Neural cell (in vitro differentiated cells): ENCODE results near the gene FAM78B. TPM values are rescaled to one million over a fixed set of nuclear protein-coding genes. Genes with fewer than 3 reads are reported as not detected.

Source experiments
- H2AFZ ChIP-seq: fragments of 200-600, 300-800 bp; sonication (generic), shearing (Covaris generic); 2 replicates; pipeline ENCODE4 v1.6.0; 2014; ENCODE audit warnings: low read depth, mild to moderate bottlenecking, antibody characterized with exemption, low read length, moderate library complexity
- H3F3A ChIP-seq: fragments of 200-600 bp; shearing (Covaris generic); 2 replicates; pipeline ENCODE4 v1.6.1; 2016; ENCODE audit warnings: mild to moderate bottlenecking, moderate library complexity, mixed read lengths, antibody characterized with exemption, low read length; ENCODE audit not compliant: insufficient read depth, poor library complexity, severe bottlenecking
- H3K27ac ChIP-seq: fragments of 200-600, 300-800 bp; sonication (generic), shearing (Covaris generic); 2 replicates; pipeline ENCODE4 v1.5.1; 2014; ENCODE audit warnings: mild to moderate bottlenecking, low read length, moderate library complexity
- H3K27me3 ChIP-seq: fragments of 300-800, 200-600 bp; sonication (generic), shearing (Covaris generic); 2 replicates; pipeline ENCODE4 v1.6.0; 2014; ENCODE audit warnings: mild to moderate bottlenecking, low read depth, low read length, moderate library complexity; ENCODE audit not compliant: insufficient read depth
- H3K36me3 ChIP-seq: fragments of 300-800, 200-600 bp; sonication (generic), shearing (Covaris generic); 2 replicates; pipeline ENCODE4 v1.5.1; 2014; ENCODE audit warnings: mild to moderate bottlenecking, antibody characterized with exemption, low read length, moderate library complexity; ENCODE audit not compliant: insufficient read depth
- H3K4me2 ChIP-seq: fragments of 300-800, 200-600 bp; sonication (generic), shearing (Covaris generic); 2 replicates; pipeline ENCODE4 v1.6.0; 2014; ENCODE audit warnings: mild to moderate bottlenecking, low read length
- H3K4me3 ChIP-seq: fragments of 300-800, 200-600 bp; sonication (generic), shearing (Covaris generic); 2 replicates; pipeline ENCODE4 v1.5.1; 2014; ENCODE audit warnings: mild to moderate bottlenecking, low read length, moderate library complexity
- H3K79me2 ChIP-seq: fragments of 200-600 bp; shearing (Covaris generic); replicated peaks from 2 replicates; pipeline ENCODE4 v1.6.0; 2014; ENCODE audit warnings: mild to moderate bottlenecking, low read length, moderate library complexity; ENCODE audit not compliant: insufficient read depth
- H3K9ac ChIP-seq: fragments of 300-800, 200-600 bp; sonication (generic), shearing (Covaris generic); 2 replicates; pipeline ENCODE4 v1.6.1; 2016; ENCODE audit warnings: mild to moderate bottlenecking, low read length, mixed read lengths
- H3K9me2 ChIP-seq: fragments of 200-600 bp; shearing (Covaris generic); 2 replicates; pipeline ENCODE4 v1.6.1; 2016; ENCODE audit warnings: mild to moderate bottlenecking, low read length, mixed read lengths; ENCODE audit not compliant: insufficient read depth
- H3K9me3 ChIP-seq: fragments of 200-600, 300-800 bp; sonication (generic), shearing (Covaris generic); 2 replicates; pipeline ENCODE4 v1.6.1; 2016; ENCODE audit warnings: mild to moderate bottlenecking, mixed run types, low read length, moderate library complexity, mixed read lengths
- H4K20me1 ChIP-seq: fragments of 200-600 bp; shearing (Covaris generic); 2 replicates; pipeline ENCODE4 v1.6.1; 2016; ENCODE audit warnings: mild to moderate bottlenecking, mixed run types; ENCODE audit not compliant: insufficient read depth
- EP300 ChIP-seq: fragments of 450-650 bp; conservative IDR thresholded peaks from 2 replicates; pipeline ENCODE4 v1.6.1; 2014; ENCODE audit warnings: antibody characterized with exemption, mild to moderate bottlenecking, moderate library complexity; ENCODE audit not compliant: poor library complexity, severe bottlenecking
- EZH2 ChIP-seq: fragments of 200-600, 300-800 bp; shearing (Covaris generic), sonication (generic); IDR thresholded peaks from 2 replicates; pipeline ENCODE4 v1.6.1; 2014; ENCODE audit warnings: antibody characterized with exemption, low read length, borderline replicate concordance, mild to moderate bottlenecking; ENCODE audit not compliant: insufficient read depth, poor library complexity, severe bottlenecking
- MXI1 ChIP-seq: fragments of 450-650 bp; conservative IDR thresholded peaks from 2 replicates; pipeline ENCODE4 v1.6.1; 2014; ENCODE audit warnings: antibody characterized with exemption, mild to moderate bottlenecking; ENCODE audit not compliant: poor library complexity, severe bottlenecking
- POLR2AphosphoS5 ChIP-seq: IDR thresholded peaks from 2 replicates; pipeline ENCODE4 v1.6.1; 2012
- RAD21 ChIP-seq: fragments of 450-650 bp; conservative IDR thresholded peaks from 2 replicates; pipeline ENCODE4 v1.6.1; 2014; ENCODE audit warnings: antibody characterized with exemption, mild to moderate bottlenecking, moderate library complexity
- SMC3 ChIP-seq: fragments of 450-650 bp; conservative IDR thresholded peaks from 2 replicates; pipeline ENCODE4 v1.6.1; 2014; ENCODE audit warnings: antibody characterized with exemption, mild to moderate bottlenecking, moderate library complexity; ENCODE audit not compliant: poor library complexity
- TAF1 ChIP-seq: IDR thresholded peaks from 2 replicates; pipeline ENCODE4 v1.6.1; 2012; ENCODE audit warnings: low read depth
- polyA plus RNA-seq: library from polyadenylated mRNA; depleted of rRNA; stranded (reverse); fragments of >200 nt; gene quantifications from 2 replicates; pipeline ENCODE4 v1.2.3, GENCODE V29; 2014
- TF ChIP-seq, protein P1 (sequence below): IDR thresholded peaks from 2 replicates; pipeline ENCODE4 v1.6.1; 2012; ENCODE audit warnings: borderline replicate concordance
- TF ChIP-seq, protein P2 (sequence below): fragments of 450-650 bp; IDR thresholded peaks from 2 replicates; pipeline ENCODE4 v1.5.1; 2014; ENCODE audit warnings: antibody characterized with exemption, mild to moderate bottlenecking, moderate library complexity; ENCODE audit not compliant: poor library complexity, severe bottlenecking

FAM78B gene
- polyA plus RNA-seq, 1 donor from 2014 or later: 2.4 TPM

DNA sequence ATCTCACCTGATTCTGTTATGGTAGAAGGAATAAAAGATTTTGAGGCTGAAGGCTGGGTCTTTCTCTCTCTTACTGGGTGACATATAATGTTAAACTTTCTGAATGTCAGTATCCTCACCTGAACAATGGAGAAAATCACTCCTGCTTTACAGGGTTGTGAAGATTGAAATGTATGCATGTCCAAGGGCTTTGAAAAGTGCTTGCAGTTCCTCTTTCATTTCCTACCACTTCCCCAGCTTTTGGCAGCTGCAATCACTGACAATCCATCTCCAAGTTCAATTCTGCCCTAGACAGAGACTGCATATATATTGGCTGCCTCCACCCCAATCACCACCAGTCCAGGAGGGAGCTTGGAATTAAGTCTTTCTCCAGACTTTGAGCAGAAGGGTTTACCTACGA lies 39.8 kb downstream of the FAM78B start:
- Histone ChIP-seq H3K4me3 (no peak overlapping the region), H3K4me2 (no peak overlapping the region), H3K36me3 (no peaks in the 10 kb centered on the region), H4K20me1 (no peaks in the 10 kb centered on the region), H3K79me2 (no peaks in the 10 kb centered on the region), H3F3A (no peaks in the 10 kb centered on the region), H3K9ac (no peak overlapping the region), H3K9me3 (no peaks in the 10 kb centered on the region), H3K27ac (no peak overlapping the region), H3K9me2 (no peaks in the 10 kb centered on the region), H3K27me3 (no peaks in the 10 kb centered on the region), H2AFZ (no peak overlapping the region)
- no peak for TF ChIP-seq MXI1
- no peak for TF ChIP-seq POLR2AphosphoS5
- TF ChIP-seq, protein P1, sequence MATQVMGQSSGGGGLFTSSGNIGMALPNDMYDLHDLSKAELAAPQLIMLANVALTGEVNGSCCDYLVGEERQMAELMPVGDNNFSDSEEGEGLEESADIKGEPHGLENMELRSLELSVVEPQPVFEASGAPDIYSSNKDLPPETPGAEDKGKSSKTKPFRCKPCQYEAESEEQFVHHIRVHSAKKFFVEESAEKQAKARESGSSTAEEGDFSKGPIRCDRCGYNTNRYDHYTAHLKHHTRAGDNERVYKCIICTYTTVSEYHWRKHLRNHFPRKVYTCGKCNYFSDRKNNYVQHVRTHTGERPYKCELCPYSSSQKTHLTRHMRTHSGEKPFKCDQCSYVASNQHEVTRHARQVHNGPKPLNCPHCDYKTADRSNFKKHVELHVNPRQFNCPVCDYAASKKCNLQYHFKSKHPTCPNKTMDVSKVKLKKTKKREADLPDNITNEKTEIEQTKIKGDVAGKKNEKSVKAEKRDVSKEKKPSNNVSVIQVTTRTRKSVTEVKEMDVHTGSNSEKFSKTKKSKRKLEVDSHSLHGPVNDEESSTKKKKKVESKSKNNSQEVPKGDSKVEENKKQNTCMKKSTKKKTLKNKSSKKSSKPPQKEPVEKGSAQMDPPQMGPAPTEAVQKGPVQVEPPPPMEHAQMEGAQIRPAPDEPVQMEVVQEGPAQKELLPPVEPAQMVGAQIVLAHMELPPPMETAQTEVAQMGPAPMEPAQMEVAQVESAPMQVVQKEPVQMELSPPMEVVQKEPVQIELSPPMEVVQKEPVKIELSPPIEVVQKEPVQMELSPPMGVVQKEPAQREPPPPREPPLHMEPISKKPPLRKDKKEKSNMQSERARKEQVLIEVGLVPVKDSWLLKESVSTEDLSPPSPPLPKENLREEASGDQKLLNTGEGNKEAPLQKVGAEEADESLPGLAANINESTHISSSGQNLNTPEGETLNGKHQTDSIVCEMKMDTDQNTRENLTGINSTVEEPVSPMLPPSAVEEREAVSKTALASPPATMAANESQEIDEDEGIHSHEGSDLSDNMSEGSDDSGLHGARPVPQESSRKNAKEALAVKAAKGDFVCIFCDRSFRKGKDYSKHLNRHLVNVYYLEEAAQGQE: no peak
- no peak for TF ChIP-seq RAD21
- TF ChIP-seq, protein P2, sequence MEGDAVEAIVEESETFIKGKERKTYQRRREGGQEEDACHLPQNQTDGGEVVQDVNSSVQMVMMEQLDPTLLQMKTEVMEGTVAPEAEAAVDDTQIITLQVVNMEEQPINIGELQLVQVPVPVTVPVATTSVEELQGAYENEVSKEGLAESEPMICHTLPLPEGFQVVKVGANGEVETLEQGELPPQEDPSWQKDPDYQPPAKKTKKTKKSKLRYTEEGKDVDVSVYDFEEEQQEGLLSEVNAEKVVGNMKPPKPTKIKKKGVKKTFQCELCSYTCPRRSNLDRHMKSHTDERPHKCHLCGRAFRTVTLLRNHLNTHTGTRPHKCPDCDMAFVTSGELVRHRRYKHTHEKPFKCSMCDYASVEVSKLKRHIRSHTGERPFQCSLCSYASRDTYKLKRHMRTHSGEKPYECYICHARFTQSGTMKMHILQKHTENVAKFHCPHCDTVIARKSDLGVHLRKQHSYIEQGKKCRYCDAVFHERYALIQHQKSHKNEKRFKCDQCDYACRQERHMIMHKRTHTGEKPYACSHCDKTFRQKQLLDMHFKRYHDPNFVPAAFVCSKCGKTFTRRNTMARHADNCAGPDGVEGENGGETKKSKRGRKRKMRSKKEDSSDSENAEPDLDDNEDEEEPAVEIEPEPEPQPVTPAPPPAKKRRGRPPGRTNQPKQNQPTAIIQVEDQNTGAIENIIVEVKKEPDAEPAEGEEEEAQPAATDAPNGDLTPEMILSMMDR: no peak
- TF ChIP-seq EZH2: no peak

DNA sequence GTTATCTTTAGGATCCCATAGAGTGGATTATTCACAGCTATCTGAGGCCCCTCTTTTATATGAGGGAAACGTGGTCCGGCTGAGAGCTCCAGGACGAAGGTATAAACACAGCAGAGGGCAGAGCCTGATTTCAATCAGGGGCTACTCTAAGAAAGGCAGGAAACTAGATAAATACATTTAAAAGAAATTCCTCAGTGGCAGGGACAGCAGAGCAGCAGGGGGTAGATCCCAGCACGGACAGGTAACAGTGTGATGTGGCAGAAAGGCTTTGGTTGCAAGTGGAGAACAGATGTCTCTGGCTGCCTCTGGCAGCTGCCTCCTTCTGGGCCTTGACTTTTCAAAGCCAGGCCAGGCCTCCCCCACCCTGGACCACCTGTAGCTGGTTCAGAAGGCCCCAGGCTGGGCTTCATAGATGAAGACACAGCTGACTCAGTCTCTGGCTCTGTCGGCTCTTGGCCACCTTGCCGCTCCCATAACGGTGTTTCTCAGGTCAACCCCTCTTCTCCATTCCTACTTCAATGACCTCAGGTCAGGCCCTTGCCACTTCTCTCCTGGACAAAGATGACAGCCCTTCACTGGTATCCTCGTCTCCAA lies 43.8 kb downstream of the FAM78B start:
- no peaks in the 10 kb centered on the region for H3K79me2 ChIP-seq
- H2AFZ ChIP-seq: no peak overlapping the region
- H3K9me2 ChIP-seq: no peaks in the 10 kb centered on the region
- no peak overlapping the region for H3K4me2 ChIP-seq
- no peak overlapping the region for H3K4me3 ChIP-seq
- no peak overlapping the region for H3K9ac ChIP-seq
- no peaks in the 10 kb centered on the region for H3K36me3 ChIP-seq
- no peaks in the 10 kb centered on the region for H3K9me3 ChIP-seq
- no peak for TF ChIP-seq EZH2
- TF ChIP-seq, protein P2: no peak
- no peak for TF ChIP-seq TAF1
- no peak for TF ChIP-seq POLR2AphosphoS5
- TF ChIP-seq SMC3: no peak
- no peak for TF ChIP-seq RAD21
- TF ChIP-seq, protein P1: no peak
- TF ChIP-seq MXI1: no peak
- TF ChIP-seq EP300: no peak
- no peaks in the 10 kb centered on the region for H3K27me3 ChIP-seq
- no peaks in the 10 kb centered on the region for H4K20me1 ChIP-seq
- no peak overlapping the region for H3K27ac ChIP-seq
- H3F3A ChIP-seq: no peaks in the 10 kb centered on the region
